ENCODE measurements around the gene BAAT.

The BAAT gene

DNA sequence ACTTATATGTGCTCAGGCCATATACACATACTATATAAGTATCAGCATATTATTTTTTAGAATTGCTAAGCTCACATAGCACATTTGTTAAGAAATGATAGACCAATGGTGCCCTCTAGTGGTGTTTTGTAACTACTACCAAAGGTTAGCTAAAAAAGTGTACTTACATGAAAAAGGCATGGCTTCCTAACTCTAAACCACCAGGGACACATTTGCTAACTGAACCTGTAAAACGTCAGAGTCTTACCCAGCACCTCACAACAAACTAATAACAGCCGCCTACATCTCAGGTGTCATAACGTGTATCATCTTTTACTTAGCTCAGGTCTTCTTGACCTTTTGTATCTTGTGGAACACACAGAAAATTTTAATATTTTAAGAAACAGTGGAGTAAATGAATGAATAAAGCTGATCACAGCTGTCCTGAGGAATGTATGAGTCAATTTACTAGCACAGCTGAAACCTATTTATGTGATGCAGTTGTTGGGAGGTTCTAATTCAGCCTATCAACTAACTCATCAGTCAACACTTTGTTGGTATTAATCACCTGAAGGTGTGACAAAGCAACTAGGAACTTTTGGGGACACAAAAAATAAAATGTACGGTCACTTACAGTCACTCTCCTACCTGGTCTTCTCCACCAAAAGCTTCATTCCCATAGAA is 72.9 kb downstream of the BAAT start:
- DNase-seq, result no peak

DNA sequence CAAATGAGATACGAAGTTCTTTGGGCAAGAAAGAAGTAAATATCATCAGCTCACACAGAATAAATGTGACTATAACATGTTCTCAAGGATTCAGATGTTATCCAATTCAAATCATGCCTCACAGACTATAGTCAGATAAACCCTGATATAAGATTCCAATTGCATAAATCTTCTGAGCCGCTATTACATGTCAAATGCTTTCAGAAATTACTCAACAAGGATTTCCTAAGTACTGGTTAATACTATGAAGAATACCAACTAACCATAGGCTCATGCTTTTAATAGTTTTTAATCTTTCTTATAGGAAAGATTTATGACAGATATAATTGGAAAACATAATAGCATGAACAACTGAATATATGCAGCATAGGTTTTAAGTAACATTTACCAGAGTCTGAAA is 73.6 kb downstream of the BAAT start:
- DNase-seq, result no peak
